GM10248 (cell line): Measurements from ENCODE around the gene ASB18.

Experiments
- CTCF ChIA-PET: fragments of 300-600 bp; sonication (Branson Sonifier 250); formaldehyde crosslinking; extraction: SDS; loops from one replicate; lab custom pipeline; 2021; ENCODE audit warnings: antibody characterized with exemption; lab: Yijun Ruan, JAX
- POLR2A ChIA-PET: fragments of 350-650 bp; sonication (Branson Sonifier 250); formaldehyde crosslinking; extraction: SDS; loops from one replicate; lab custom pipeline; 2020; ENCODE audit warnings: antibody characterized with exemption; lab: Yijun Ruan, JAX
- DNase-seq: peaks from one replicate; pipeline ENCODE4 v3.0.0; 2012; ENCODE audit errors: extremely low spot score
- CTCF ChIP-seq: IDR thresholded peaks from 2 replicates; pipeline ENCODE4 v1.5.1; 2012; ENCODE audit warnings: mild to moderate bottlenecking, low read depth; ENCODE audit errors: extremely low read depth, missing control alignments, control extremely low read depth

ASB18 gene

GRCh38 chr2:236175548-236176150, 88.6 kb downstream of the ASB18 start:
- POLR2A ChIA-PET = no interaction called here
- TF ChIP-seq CTCF = no peak
- DNase-seq = no peak
- CTCF ChIA-PET = interaction anchor here (0.9 kb wide), 1 partner anchor 409 kb away, joined by 3 read pairs; no protein-coding TSS in a partner anchor

GRCh38 chr2:236173729-236174607, 90.2 kb downstream of the ASB18 start:
- TF ChIP-seq CTCF = no peak
- DNase-seq = no peak
- POLR2A ChIA-PET = no interaction called here
- CTCF ChIA-PET = no interaction called here

- POLR2A ChIA-PET = no interaction called here
- CTCF ChIA-PET = no interaction called here
- no peak for TF ChIP-seq CTCF
- DNase-seq = no peak
Measured at GRCh38 chr2:236173036-236173728, 91.0 kb downstream of the ASB18 start.

GRCh38 chr2:236172255-236173035, 91.8 kb downstream of the ASB18 start:
- ChIA-PET POLR2A (no interaction called here), CTCF (interaction anchor here (3.9 kb wide), 1 partner anchor 392 kb away, joined by 16 read pairs; no protein-coding TSS in a partner anchor)
- no peak for DNase-seq
- TF ChIP-seq CTCF = no peak

- no peak for TF ChIP-seq CTCF
- ChIA-PET CTCF (interaction anchor here (1.1 to 3.9 kb wide), 2 partner anchors 10 to 392 kb away, joined by 3 to 16 read pairs; no protein-coding TSS in a partner anchor), POLR2A (no interaction called here)
- no peak for DNase-seq
Measured at GRCh38 chr2:236171680-236172254, 92.4 kb downstream of the ASB18 start.
